Kidney glomerular epithelial cell (primary cell): ENCODE results near the gene NDUFAF2.

Experiments
- DNase-seq: peaks from one replicate; lab custom pipeline; 2025; lab: John Stamatoyannopoulos, UW

Gene NDUFAF2

GRCh38 chr5:61120534-61120933, 175.5 kb downstream of the NDUFAF2 start:
- no peak for DNase-seq

GRCh38 chr5:61123145-61123544, 178.1 kb downstream of the NDUFAF2 start:
- no peak for DNase-seq

GRCh38 chr5:61130289-61130688, 185.3 kb downstream of the NDUFAF2 start:
- DNase-seq: no peak

GRCh38 chr5:61132559-61132958, 187.6 kb downstream of the NDUFAF2 start:
- DNase-seq: no peak

GRCh38 chr5:61137835-61138234, 192.8 kb downstream of the NDUFAF2 start:
- no peak for DNase-seq

- peak; percentile 7 for DNase-seq
Measured at GRCh38 chr5:61139094-61139873, 194.3 kb downstream of the NDUFAF2 start.

GRCh38 chr5:61139931-61140330, 194.9 kb downstream of the NDUFAF2 start:
- no peak for DNase-seq

GRCh38 chr5:61141801-61142200, 196.8 kb downstream of the NDUFAF2 start:
- no peak for DNase-seq

- no peak for DNase-seq
Measured at GRCh38 chr5:61142391-61142790, 197.4 kb downstream of the NDUFAF2 start.

- DNase-seq: no peak
Measured at GRCh38 chr5:61142811-61143210, 197.8 kb downstream of the NDUFAF2 start.

- DNase-seq: no peak
Measured at GRCh38 chr5:61148515-61148914, 203.5 kb downstream of the NDUFAF2 start.

GRCh38 chr5:61151893-61152292, 206.9 kb downstream of the NDUFAF2 start:
- DNase-seq: no peak

- DNase-seq: no peak
Measured at GRCh38 chr5:61159070-61159469, 214.1 kb downstream of the NDUFAF2 start.

GRCh38 chr5:61159836-61160235, 214.8 kb downstream of the NDUFAF2 start:
- no peak for DNase-seq

- no peak for DNase-seq
Measured at GRCh38 chr5:61160497-61160896, 215.5 kb downstream of the NDUFAF2 start.

- peak; percentile 80 for DNase-seq
Measured at GRCh38 chr5:61162010-61162831, 217.2 kb downstream of the NDUFAF2 start, which contains the start of gene SMIM15. Gene SMIM15, minus strand, starts transcription at chr5:61162468. Its CDS starts 2,297 bp downstream, at chr5:61160171.

GRCh38 chr5:61162832-61163567, 218.0 kb downstream of the NDUFAF2 start:
- DNase-seq: peak; percentile 41

- no peak for DNase-seq
Measured at GRCh38 chr5:61163905-61164304, 218.9 kb downstream of the NDUFAF2 start.

GRCh38 chr5:61167382-61167781, 222.4 kb downstream of the NDUFAF2 start:
- DNase-seq: peak; percentile 3

GRCh38 chr5:61168951-61169350, 223.9 kb downstream of the NDUFAF2 start:
- DNase-seq: no peak

- no peak for DNase-seq
Measured at GRCh38 chr5:61171479-61171878, 226.5 kb downstream of the NDUFAF2 start.

- DNase-seq: no peak
Measured at GRCh38 chr5:61176631-61177030, 231.6 kb downstream of the NDUFAF2 start.
